ENCODE data around the gene MAN2A1. TPM values are rescaled to one million over a fixed set of nuclear protein-coding genes. Genes with fewer than 3 reads are reported as not detected.

Gene MAN2A1
- polyA plus RNA-seq, 1 donor from 2014 or later, result 5.7 TPM

- H3K36me3 ChIP-seq (ENCODE audit: insufficient read depth, low read length), result no peaks in the 10 kb centered on the region
- no peaks in the 10 kb centered on the region for H3K9me2 ChIP-seq (ENCODE audit: insufficient read depth, low read length)
- no peaks in the 10 kb centered on the region for H3K27me3 ChIP-seq (ENCODE audit: insufficient read depth, low read depth, low read length)
- H3K4me3 ChIP-seq (ENCODE audit: low read length), result no peak overlapping the region
- no peak overlapping the region for H3K9ac ChIP-seq (ENCODE audit: low read length)
- no peak overlapping the region for H2AFZ ChIP-seq (ENCODE audit: low read depth, low read length)
- H3K27ac ChIP-seq (ENCODE audit: low read length), result no peak overlapping the region
- no peaks in the 10 kb centered on the region for H3F3A ChIP-seq (ENCODE audit: insufficient read depth, low read length, poor library complexity, severe bottlenecking)
- no peak for TF ChIP-seq CTCF (IDR thresholded peaks at IDR 0.05; ENCODE audit: poor library complexity, severe bottlenecking)
- H4K20me1 ChIP-seq (ENCODE audit: insufficient read depth), result no peaks in the 10 kb centered on the region
- H3K79me2 ChIP-seq (replicated peaks; ENCODE audit: insufficient read depth, low read length), result no peaks in the 10 kb centered on the region
- no peaks in the 10 kb centered on the region for H3K9me3 ChIP-seq (ENCODE audit: low read length)
- no peak overlapping the region for H3K4me2 ChIP-seq (ENCODE audit: low read length)
Measured at GRCh38 chr5:109743041-109743531, 53.4 kb downstream of the MAN2A1 start.

- no peaks in the 10 kb centered on the region for H3F3A ChIP-seq (ENCODE audit: insufficient read depth, low read length, poor library complexity, severe bottlenecking)
- no peak overlapping the region for H3K4me2 ChIP-seq (ENCODE audit: low read length)
- H2AFZ ChIP-seq (ENCODE audit: low read depth, low read length), result no peak overlapping the region
Measured at GRCh38 chr5:109743770-109744212, 54.1 kb downstream of the MAN2A1 start.

More at GRCh38 chr5:109743770-109744212, 54.1 kb downstream of the MAN2A1 start:
- H3K27ac ChIP-seq (ENCODE audit: low read length), result no peak overlapping the region
- no peaks in the 10 kb centered on the region for H3K9me3 ChIP-seq (ENCODE audit: low read length)
- no peaks in the 10 kb centered on the region for H4K20me1 ChIP-seq (ENCODE audit: insufficient read depth)
- no peak overlapping the region for H3K4me3 ChIP-seq (ENCODE audit: low read length)
- no peaks in the 10 kb centered on the region for H3K36me3 ChIP-seq (ENCODE audit: insufficient read depth, low read length)
- no peaks in the 10 kb centered on the region for H3K27me3 ChIP-seq (ENCODE audit: insufficient read depth, low read depth, low read length)
- no peak for TF ChIP-seq EP300 (conservative IDR thresholded peaks at IDR 0.05; ENCODE audit: poor library complexity, severe bottlenecking)
- TF ChIP-seq TAF1 (IDR thresholded peaks at IDR 0.05; ENCODE audit: low read depth), result no peak
- TF ChIP-seq CTCF (IDR thresholded peaks at IDR 0.05; ENCODE audit: poor library complexity, severe bottlenecking), result no peak
- TF ChIP-seq REST (IDR thresholded peaks at IDR 0.05; ENCODE audit: borderline replicate concordance), result no peak
- TF ChIP-seq POLR2AphosphoS5 (IDR thresholded peaks at IDR 0.05), result no peak
- TF ChIP-seq EZH2 (IDR thresholded peaks at IDR 0.05; ENCODE audit: borderline replicate concordance, insufficient read depth, low read length, poor library complexity, severe bottlenecking), result no peak
- no peak for TF ChIP-seq MXI1 (conservative IDR thresholded peaks at IDR 0.05; ENCODE audit: poor library complexity, severe bottlenecking)
- no peak for TF ChIP-seq RAD21 (conservative IDR thresholded peaks at IDR 0.05)
- no peak for TF ChIP-seq SMC3 (conservative IDR thresholded peaks at IDR 0.05; ENCODE audit: poor library complexity)
- H3K9ac ChIP-seq (ENCODE audit: low read length), result no peak overlapping the region
- no peaks in the 10 kb centered on the region for H3K79me2 ChIP-seq (replicated peaks; ENCODE audit: insufficient read depth, low read length)
- H3K9me2 ChIP-seq (ENCODE audit: insufficient read depth, low read length), result no peaks in the 10 kb centered on the region

Data from neural cell (in vitro differentiated cells).